ENCODE measurements around the gene SSR3.

DNA sequence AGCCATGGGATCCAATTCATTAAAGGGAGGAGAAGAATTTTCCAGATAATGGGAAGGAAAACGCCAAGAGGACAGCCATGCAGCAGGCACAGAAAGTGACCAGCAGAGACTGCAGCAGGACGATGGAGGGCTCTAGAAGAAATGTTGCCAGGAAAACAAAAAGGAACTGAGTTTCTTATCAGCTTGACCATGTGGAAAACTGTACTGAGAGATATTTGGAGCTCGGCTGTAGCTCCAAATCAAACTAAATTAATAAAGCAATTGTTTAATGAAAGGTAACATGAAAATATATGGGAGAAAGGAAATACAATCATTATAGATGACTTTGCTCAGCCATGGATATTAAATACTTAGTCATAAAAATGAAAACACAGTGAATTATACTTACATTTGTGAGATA, 63.7 kb downstream of the SSR3 start:
- TF ChIP-seq POLR2A (IDR thresholded peaks at IDR 0.05; ENCODE audit: extremely low read depth, insufficient read length) (no peak), MYC (IDR thresholded peaks at IDR 0.05; ENCODE audit: low read depth, low read length) (no peak)
- TF ChIP-seq, protein P1, sequence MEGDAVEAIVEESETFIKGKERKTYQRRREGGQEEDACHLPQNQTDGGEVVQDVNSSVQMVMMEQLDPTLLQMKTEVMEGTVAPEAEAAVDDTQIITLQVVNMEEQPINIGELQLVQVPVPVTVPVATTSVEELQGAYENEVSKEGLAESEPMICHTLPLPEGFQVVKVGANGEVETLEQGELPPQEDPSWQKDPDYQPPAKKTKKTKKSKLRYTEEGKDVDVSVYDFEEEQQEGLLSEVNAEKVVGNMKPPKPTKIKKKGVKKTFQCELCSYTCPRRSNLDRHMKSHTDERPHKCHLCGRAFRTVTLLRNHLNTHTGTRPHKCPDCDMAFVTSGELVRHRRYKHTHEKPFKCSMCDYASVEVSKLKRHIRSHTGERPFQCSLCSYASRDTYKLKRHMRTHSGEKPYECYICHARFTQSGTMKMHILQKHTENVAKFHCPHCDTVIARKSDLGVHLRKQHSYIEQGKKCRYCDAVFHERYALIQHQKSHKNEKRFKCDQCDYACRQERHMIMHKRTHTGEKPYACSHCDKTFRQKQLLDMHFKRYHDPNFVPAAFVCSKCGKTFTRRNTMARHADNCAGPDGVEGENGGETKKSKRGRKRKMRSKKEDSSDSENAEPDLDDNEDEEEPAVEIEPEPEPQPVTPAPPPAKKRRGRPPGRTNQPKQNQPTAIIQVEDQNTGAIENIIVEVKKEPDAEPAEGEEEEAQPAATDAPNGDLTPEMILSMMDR (IDR thresholded peaks at IDR 0.05; ENCODE audit: low read depth, low read length): no peak
- TF ChIP-seq, protein P2, sequence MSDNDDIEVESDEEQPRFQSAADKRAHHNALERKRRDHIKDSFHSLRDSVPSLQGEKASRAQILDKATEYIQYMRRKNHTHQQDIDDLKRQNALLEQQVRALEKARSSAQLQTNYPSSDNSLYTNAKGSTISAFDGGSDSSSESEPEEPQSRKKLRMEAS (IDR thresholded peaks at IDR 0.05; ENCODE audit: low read depth, low read length): no peak
